NOMO-1 treated with dmso at 0.1 percent for 144 hours (cell line): ENCODE data around the gene SETDB2.
"Not testable (repeated sequence)": the region's sequence is repeated elsewhere in the genome, so short reads cannot be mapped to it uniquely, and the experiment has no call there.

Experiments
- DNase-seq: peaks from one replicate; lab custom pipeline; 2025; ENCODE audit not compliant: unreplicated experiment; lab: John Stamatoyannopoulos, UW

The SETDB2 gene

GRCh38 chr13:49466292-49466838 lies 22.3 kb downstream of the SETDB2 start:
- no peak for DNase-seq

DNA sequence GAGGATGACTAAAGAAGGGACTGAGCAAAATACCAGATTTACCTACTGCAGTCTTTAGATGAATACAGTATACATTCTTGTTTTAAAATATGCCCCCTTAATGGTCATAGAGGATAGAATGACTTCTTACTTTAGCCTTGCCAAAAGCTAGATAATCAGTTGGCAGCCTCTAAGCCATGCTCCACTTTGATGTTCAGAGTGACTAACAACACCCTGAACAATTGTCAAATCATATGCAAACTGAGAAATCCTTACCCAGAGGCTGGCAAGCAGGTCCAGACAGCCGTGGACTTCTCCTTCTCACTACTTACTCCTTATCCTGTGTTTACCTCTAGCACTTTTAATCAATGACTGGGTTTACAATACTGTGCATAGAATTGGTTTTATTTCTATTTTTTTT lies 28.1 kb downstream of the SETDB2 start:
- no peak for DNase-seq

DNA sequence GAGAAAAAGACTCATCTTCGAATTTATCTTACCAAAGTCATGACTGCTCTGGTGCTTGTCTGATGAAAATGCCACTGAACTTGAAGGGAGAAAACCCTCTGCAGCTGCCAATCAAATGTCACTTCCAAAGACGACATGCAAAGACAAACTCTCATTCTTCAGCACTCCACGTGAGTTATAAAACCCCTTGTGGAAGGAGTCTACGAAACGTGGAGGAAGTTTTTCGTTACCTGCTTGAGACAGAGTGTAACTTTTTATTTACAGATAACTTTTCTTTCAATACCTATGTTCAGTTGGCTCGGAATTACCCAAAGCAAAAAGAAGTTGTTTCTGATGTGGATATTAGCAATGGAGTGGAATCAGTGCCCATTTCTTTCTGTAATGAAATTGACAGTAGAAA lies 32.5 kb downstream of the SETDB2 start:
- no peak for DNase-seq

- DNase-seq = no peak
These were observed 37.7 kb downstream of the SETDB2 start for GRCh38 chr13:49481788-49482187.

- DNase-seq = no peak
These were observed 44.5 kb downstream of the SETDB2 start for GRCh38 chr13:49488563-49488962.

GRCh38 chr13:49494645-49495044 lies 50.6 kb downstream of the SETDB2 start:
- peak; percentile 11 for DNase-seq

GRCh38 chr13:49495783-49496762 lies 52.0 kb downstream of the SETDB2 start, which contains the start of gene PHF11:
TSS of gene PHF11 (plus strand) at chr13:49495953. CDS start at chr13:49496002, 49 bp downstream.
- DNase-seq = peak; percentile 52

DNA sequence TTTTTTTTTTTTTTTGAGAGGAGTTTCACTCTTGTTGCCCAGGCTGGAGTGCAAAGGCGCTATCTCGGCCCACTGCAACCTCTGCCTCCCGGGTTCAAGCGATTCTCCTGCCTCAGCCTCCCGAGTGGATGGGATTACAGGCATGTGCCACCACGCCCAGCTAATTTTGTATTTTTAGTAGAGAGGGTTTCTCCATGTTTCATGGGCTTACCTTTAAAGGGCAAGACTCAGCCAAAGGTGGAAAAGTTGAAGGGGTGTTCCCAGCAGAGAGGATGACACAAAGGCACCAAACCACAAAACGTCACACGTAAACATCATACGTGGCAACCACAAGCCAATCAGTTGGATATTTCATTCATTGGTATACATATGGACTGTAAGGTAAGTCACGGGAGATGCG lies 52.8 kb downstream of the SETDB2 start:
- DNase-seq = not testable (repeated sequence)

DNA sequence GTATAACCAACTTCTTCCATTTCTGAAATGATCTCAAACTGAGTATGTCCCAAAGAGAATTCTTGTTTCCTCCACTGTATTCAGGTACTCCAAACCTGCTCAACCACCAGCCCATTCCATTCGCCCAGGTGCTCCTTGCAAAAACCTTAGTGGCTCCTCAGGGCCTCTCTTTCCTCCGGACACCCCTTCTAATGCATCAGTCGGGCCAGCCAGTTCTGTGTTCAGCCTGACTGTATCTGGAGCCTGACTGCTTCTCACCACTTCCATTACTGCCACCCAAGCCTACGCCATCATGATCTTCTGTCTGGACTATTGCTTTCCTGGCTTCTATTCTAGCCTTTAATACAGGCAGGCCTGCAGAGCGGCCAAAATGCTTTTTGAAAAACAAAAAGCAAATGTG lies 53.2 kb downstream of the SETDB2 start:
- no peak for DNase-seq

DNA sequence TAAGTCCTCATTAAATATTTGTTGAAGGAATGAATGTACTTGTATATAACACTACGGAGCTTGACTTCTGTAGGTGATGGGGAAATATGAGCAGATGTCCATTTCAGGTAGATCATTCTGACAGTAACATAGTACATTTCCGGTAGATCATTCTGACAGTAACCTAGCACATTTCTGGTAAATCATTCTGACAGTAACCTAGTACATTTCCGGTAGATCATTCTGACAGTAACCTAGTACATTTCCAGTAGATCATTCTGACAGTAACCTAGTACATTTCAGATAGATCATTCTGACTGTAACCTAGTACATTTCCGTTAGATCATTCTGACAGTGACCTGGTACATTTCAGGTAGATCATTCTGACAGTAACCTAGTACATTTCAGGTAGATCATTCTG lies 54.1 kb downstream of the SETDB2 start:
- no peak for DNase-seq

GRCh38 chr13:49499889-49500660 lies 56.0 kb downstream of the SETDB2 start:
- no peak for DNase-seq

- no peak for DNase-seq
These were observed 58.9 kb downstream of the SETDB2 start for GRCh38 chr13:49502954-49503353.

GRCh38 chr13:49503951-49504350 lies 59.9 kb downstream of the SETDB2 start:
- no peak for DNase-seq

- DNase-seq = no peak
These were observed 68.5 kb downstream of the SETDB2 start for GRCh38 chr13:49512578-49512977.

GRCh38 chr13:49516467-49516866 lies 72.4 kb downstream of the SETDB2 start:
- DNase-seq = no peak

GRCh38 chr13:49517461-49517860 lies 73.4 kb downstream of the SETDB2 start:
- no peak for DNase-seq

DNA sequence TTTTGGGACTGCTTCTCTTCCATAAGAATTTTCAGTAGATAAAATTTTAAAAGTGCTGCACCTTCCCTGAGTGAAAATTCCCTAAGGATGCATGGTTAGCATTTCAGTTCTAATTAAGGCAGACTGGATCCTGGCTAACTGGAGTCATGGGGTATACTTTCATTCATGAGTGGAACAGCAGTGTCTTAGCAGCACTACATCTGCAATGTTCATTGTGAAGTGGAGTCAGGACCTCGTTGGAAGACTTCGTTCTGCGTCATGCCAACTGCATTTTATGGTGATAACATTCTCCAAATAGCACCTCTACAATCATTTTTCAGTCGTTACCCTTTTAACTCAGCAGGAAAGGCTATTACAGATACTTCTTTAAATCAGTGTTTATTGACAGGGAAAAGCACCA lies 77.2 kb downstream of the SETDB2 start:
- no peak for DNase-seq

- DNase-seq = no peak
These were observed 80.8 kb downstream of the SETDB2 start for GRCh38 chr13:49524740-49525501.

GRCh38 chr13:49527123-49527522 lies 83.0 kb downstream of the SETDB2 start:
- no peak for DNase-seq

DNA sequence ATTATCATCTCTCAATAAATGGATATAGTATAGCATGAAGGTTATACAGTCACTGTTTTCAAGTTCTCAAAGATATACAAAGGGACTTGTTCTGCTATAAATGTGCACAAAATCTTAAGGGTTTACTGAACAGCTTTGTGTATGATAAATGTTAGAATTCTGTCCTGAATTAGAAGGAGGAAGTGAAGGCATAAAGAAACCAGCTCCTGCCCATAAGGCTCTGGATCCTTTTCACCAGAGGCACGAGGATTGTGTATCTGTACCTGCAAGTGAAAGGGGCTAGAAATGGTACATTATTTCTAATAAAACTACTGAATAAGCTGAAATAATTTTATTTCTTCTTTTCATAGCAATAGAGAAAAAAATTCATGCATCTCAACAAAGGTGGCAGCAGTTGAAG lies 84.1 kb downstream of the SETDB2 start:
- no peak for DNase-seq

GRCh38 chr13:49530457-49530856 lies 86.4 kb downstream of the SETDB2 start:
- DNase-seq = peak; percentile 84
